Rectal smooth muscle tissue (tissue), 1 donor: ENCODE measurements around the gene RANBP10.
"Not testable (repeated sequence)": the region's sequence is repeated elsewhere in the genome, so short reads cannot be mapped to it uniquely, and the experiment has no call there.

Experiments used
- H3K27ac ChIP-seq: one replicate; pipeline ENCODE4 v1.7.0; 2013; ENCODE audit warnings: low read depth, low read length, inconsistent platforms
- H3K27me3 ChIP-seq: one replicate; pipeline ENCODE4 v1.7.0; 2013; ENCODE audit warnings: low read length; ENCODE audit not compliant: control insufficient read depth, insufficient read depth
- H3K36me3 ChIP-seq: one replicate; pipeline ENCODE4 v1.7.0; 2013; ENCODE audit warnings: low read length; ENCODE audit not compliant: control insufficient read depth, insufficient read depth
- H3K4me1 ChIP-seq: one replicate; pipeline ENCODE4 v1.7.0; 2013; ENCODE audit warnings: low read length; ENCODE audit not compliant: control insufficient read depth, insufficient read depth
- H3K4me3 ChIP-seq: one replicate; pipeline ENCODE4 v1.7.0; 2013; ENCODE audit warnings: low read length
- H3K9ac ChIP-seq: one replicate; pipeline ENCODE4 v1.7.0; 2013; ENCODE audit warnings: low read length

Gene RANBP10

DNA sequence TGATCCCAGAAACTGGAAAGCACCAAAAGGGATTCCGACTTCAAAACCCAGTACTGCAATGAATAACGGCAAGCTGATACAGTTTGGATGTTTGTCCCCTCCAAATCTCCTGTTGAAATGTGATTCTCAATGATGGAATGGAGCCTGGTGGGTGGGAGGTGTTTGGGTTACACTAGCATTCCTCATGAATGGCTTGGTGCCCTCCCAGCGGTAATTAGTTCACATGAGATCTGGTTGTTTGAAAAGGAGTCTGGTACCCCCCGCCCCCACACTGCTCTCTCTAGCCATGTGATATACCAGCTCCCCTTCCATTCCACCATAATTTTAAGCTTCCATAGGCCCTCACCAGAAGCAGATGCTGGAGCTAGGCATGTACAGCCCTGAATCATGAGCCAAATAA lies 40.1 kb downstream of the RANBP10 start:
- H3K36me3 ChIP-seq = peaks cover 12% of the 10 kb centered on the region
- H3K9ac ChIP-seq = no peak overlapping the region

GRCh38 chr16:67764158-67764667 lies 42.1 kb downstream of the RANBP10 start:
- no peak overlapping the region for H3K27ac ChIP-seq
- peaks cover 6% of the 10 kb centered on the region for H3K36me3 ChIP-seq
- H3K4me1 ChIP-seq = no peaks in the 10 kb centered on the region
- H3K27me3 ChIP-seq = no peaks in the 10 kb centered on the region
- H3K9ac ChIP-seq = no peak overlapping the region
- no peak overlapping the region for H3K4me3 ChIP-seq

More for the DNA sequence above, 40.1 kb downstream of the RANBP10 start:
- H3K4me1 ChIP-seq = no peaks in the 10 kb centered on the region
- no peak overlapping the region for H3K27ac ChIP-seq
- no peaks in the 10 kb centered on the region for H3K27me3 ChIP-seq
- no peak overlapping the region for H3K4me3 ChIP-seq

DNA sequence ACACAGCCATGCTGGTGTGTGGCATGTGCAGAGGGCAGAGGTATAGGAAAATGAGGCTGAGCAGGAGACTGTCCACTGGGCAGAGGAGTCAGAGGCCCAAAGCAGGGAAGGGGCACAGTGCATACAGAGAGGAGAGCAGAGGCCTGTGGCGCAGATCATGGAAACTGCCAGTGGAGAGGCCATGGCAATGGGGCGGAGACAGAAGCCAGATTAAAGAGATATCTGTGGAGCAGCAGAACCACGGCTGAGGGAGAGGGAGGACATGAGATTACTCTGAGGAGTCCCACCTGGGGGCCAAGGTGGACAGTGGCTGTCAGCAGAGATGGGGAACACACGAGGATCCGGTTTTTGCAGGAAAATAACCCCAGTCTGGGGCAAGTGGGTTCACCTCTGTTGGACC lies 43.3 kb downstream of the RANBP10 start:
- Histone ChIP-seq H3K4me3 (no peak overlapping the region), H3K27ac (no peak overlapping the region), H3K9ac (no peak overlapping the region), H3K36me3 (peaks cover 8% of the 10 kb centered on the region), H3K27me3 (no peaks in the 10 kb centered on the region), H3K4me1 (no peaks in the 10 kb centered on the region)

DNA sequence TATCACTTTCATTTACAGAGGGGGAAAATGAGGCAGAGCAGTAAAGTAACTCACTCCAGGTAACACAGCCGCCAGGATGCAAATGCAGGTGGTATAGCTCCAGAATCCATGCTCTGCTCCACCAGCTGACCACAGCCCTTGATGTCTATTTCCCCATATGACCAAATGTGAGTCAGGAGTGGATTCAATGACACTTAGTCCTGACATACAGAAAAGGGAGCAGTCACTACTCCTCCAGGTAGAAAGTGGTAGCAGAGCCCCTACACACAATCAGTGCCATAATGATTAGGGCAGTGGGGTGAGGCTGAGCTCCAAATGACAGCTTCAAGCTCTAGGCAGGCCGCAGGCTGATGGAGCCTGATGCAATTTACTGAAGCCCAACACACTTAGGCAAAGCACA lies 44.0 kb downstream of the RANBP10 start:
- no peak overlapping the region for H3K27ac ChIP-seq
- no peak overlapping the region for H3K4me3 ChIP-seq
- no peaks in the 10 kb centered on the region for H3K27me3 ChIP-seq
- no peak overlapping the region for H3K9ac ChIP-seq
- no peaks in the 10 kb centered on the region for H3K4me1 ChIP-seq
- H3K36me3 ChIP-seq = peaks cover 10% of the 10 kb centered on the region

- Histone ChIP-seq H3K4me1 (no peaks in the 10 kb centered on the region), H3K9ac (no peak overlapping the region), H3K36me3 (peaks cover 10% of the 10 kb centered on the region), H3K27me3 (no peaks in the 10 kb centered on the region), H3K4me3 (no peak overlapping the region), H3K27ac (no peak overlapping the region)
These were observed 44.4 kb downstream of the RANBP10 start for GRCh38 chr16:67761924-67762323.

- Histone ChIP-seq H3K4me1 (no peaks in the 10 kb centered on the region), H3K9ac (no peak overlapping the region), H3K4me3 (no peak overlapping the region), H3K27ac (no peak overlapping the region), H3K36me3 (peaks cover 10% of the 10 kb centered on the region), H3K27me3 (no peaks in the 10 kb centered on the region)
These were observed 45.5 kb downstream of the RANBP10 start for GRCh38 chr16:67760956-67761230.

- H3K4me1 ChIP-seq = no peaks in the 10 kb centered on the region
- no peak overlapping the region for H3K27ac ChIP-seq
- H3K4me3 ChIP-seq = no peak overlapping the region
- H3K9ac ChIP-seq = no peak overlapping the region
- H3K27me3 ChIP-seq = no peaks in the 10 kb centered on the region
- H3K36me3 ChIP-seq = peaks cover 10% of the 10 kb centered on the region
These were observed 46.0 kb downstream of the RANBP10 start for GRCh38 chr16:67760206-67760955.

DNA sequence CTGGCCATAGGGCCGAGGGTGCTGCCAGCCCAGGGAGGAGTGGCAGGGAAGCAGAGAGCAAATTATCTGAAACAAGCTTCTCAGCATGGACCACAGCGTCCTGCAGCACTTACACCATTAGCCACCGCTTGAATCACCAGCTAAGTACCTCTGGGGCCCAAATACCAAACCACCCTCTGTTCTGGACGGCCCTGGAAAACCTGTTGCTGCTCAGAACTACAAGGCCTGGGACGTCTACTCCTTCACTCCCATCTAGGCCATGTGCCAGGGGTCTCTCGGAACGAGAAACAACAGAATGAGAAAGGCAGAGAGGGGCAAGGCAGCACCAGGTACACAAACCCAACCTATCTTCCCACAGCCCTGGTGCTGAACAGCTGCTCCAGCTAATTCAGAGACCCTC lies 47.4 kb downstream of the RANBP10 start:
- H3K9ac ChIP-seq = no peak overlapping the region
- no peak overlapping the region for H3K4me3 ChIP-seq
- H3K27me3 ChIP-seq = no peaks in the 10 kb centered on the region
- no peak overlapping the region for H3K27ac ChIP-seq
- H3K4me1 ChIP-seq = no peaks in the 10 kb centered on the region
- H3K36me3 ChIP-seq = peaks cover 16% of the 10 kb centered on the region

DNA sequence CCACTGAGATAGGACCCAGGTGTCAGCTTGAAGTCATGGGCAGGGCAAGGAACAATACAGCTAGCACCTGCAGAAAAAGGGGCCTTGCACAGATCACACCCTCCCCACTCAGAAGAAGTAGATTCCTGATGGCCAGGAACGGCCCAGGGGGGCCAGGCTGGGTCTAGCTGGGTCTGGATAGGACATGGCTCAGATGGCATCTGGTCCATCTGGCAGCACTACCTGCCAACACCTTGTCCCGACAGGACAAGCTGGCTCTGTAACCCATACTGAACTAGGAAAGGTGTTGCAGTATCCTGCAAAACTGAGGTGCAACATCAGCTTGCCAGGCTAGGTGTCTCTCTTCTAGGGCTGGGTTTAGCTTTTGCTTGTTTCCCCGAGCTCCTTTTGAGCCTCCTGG lies 48.4 kb downstream of the RANBP10 start:
- Histone ChIP-seq H3K4me3 (no peak overlapping the region), H3K9ac (no peak overlapping the region), H3K27ac (no peak overlapping the region), H3K36me3 (peaks cover 13% of the 10 kb centered on the region), H3K4me1 (no peaks in the 10 kb centered on the region), H3K27me3 (no peaks in the 10 kb centered on the region)

DNA sequence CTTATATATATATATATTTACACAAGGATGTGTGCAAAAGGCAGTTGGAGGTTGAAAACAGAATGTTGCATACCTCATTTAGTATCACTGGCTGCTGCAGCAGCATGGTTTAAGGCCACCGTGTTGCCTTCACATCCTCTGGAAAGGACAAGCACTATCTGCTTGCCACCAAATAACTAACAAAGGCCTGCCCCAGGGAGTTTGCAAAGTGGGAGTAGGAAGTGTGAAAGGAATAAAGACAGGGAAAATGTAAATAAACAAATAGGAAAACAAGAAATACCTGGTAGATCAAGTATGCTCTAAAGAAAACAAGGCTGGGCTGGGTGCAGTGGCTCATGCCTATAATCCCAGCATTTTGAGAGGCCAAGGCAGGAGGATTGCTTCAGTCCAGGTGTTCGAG lies 53.7 kb downstream of the RANBP10 start:
- Histone ChIP-seq H3K27me3 (no peaks in the 10 kb centered on the region), H3K4me3 (no peak overlapping the region), H3K9ac (no peak overlapping the region), H3K4me1 (no peaks in the 10 kb centered on the region), H3K27ac (no peak overlapping the region), H3K36me3 (peaks cover 7% of the 10 kb centered on the region)

DNA sequence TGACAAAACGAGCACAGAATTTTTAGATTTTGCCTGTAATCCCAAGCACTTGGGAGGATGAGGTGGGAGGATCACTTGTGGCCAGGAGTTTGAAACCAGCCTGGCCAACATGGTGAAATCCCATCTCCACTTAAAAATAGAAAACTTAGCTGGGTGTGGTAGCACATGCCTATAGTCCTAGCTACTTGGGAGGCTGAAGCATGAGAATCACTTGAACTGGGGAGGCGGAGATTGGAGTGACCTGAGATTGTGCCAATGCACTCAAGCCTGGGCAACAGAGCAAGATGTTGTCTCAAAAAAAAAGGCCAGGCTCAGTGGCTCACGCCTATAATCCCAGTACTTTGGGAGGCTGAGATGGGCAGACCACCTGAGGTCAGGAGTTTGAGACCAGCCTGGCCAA lies 55.0 kb downstream of the RANBP10 start:
- H3K27ac ChIP-seq = not testable (repeated sequence)

GRCh38 chr16:67750466-67750865 lies 55.9 kb downstream of the RANBP10 start:
- no peak overlapping the region for H3K27ac ChIP-seq

More for the DNA sequence above, 55.0 kb downstream of the RANBP10 start:
- H3K4me1 ChIP-seq, H3K4me3 ChIP-seq, H3K27me3 ChIP-seq, H3K9ac ChIP-seq, H3K36me3 ChIP-seq: not testable (repeated sequence)

DNA sequence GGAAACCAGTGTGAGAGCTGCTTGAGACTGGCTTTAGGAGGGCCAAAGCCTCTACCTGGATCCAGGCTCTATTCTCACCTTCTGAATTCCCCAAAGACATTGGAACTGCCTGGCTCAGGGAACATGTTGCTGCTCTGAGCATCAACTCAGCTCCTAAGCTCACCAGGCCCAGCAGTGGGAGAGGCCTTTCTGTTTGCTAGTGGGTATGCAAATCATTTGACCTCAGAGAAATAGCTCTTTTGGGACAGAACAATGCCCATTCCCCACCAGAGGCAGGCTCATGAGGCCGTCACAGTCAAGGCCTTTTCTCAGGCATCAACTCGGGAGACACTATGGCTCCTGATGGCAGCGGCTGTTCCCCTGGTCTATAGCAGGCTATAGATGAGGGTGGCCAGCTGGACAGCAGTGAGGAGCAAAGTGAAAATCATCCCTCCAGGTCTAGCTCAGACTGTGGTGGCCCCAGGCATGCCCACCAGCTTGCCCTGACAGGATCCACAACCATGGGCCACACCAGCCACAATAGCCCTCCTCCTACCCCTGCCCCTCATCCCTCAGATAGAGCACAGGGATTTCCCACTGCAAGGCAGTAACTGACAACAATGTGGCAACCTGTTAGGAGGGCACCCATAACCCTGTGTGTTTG lies 56.8 kb downstream of the RANBP10 start:
- Histone ChIP-seq H3K27me3 (no peaks in the 10 kb centered on the region), H3K27ac (no peak overlapping the region), H3K36me3 (peaks cover 6% of the 10 kb centered on the region), H3K4me3 (no peak overlapping the region), H3K4me1 (no peaks in the 10 kb centered on the region), H3K9ac (no peak overlapping the region)

More at GRCh38 chr16:67750466-67750865, 55.9 kb downstream of the RANBP10 start:
- H3K36me3 ChIP-seq = peaks cover 7% of the 10 kb centered on the region
- H3K4me3 ChIP-seq = no peak overlapping the region
- H3K4me1 ChIP-seq = no peaks in the 10 kb centered on the region
- no peak overlapping the region for H3K9ac ChIP-seq
- no peaks in the 10 kb centered on the region for H3K27me3 ChIP-seq
